ENCODE results near the gene FGB. TPM values are rescaled to one million over a fixed set of nuclear protein-coding genes. Genes with fewer than 3 reads are reported as not detected.

FGB gene
- total and polyA plus RNA-seq, 2 of the 13 experiments (the other 11 are each of a cell fraction or from before 2014, with no cell fraction given), result 226 to 784 TPM

- TF ChIP-seq ZBTB33 (CRISPR knock-in tag; IDR thresholded peaks at IDR 0.05) (no peak), ZNF800 (CRISPR knock-in tag; IDR thresholded peaks at IDR 0.05) (no peak), ZBTB7B (CRISPR knock-in tag; IDR thresholded peaks at IDR 0.05) (no peak), ZNF431 (CRISPR knock-in tag; IDR thresholded peaks at IDR 0.05; ENCODE audit: borderline replicate concordance, low read depth) (no peak), ZNF556 (CRISPR knock-in tag; IDR thresholded peaks at IDR 0.05; ENCODE audit: borderline replicate concordance) (0 out of 2 replicates have a peak, but pooled peaks have one; percentile 2), ZNF547 (CRISPR knock-in tag; IDR thresholded peaks at IDR 0.05) (no peak), SRSF1 (optimal IDR thresholded peaks at IDR 0.05; ENCODE audit: low read depth, low read length) (no peak), ZNF430 (CRISPR knock-in tag; IDR thresholded peaks at IDR 0.05) (no peak), ZNF292 (CRISPR knock-in tag; IDR thresholded peaks at IDR 0.05; ENCODE audit: borderline replicate concordance, low read depth) (no peak), ZNF136 (CRISPR knock-in tag; IDR thresholded peaks at IDR 0.05; ENCODE audit: low read depth) (no peak), ZNF20 (CRISPR knock-in tag; IDR thresholded peaks at IDR 0.05) (no peak), RBFOX2 (IDR thresholded peaks at IDR 0.05; ENCODE audit: low read depth, low read length) (peak; percentile 30), FOXP1 (IDR thresholded peaks at IDR 0.05) (no peak), FOXP1 (CRISPR knock-in tag; IDR thresholded peaks at IDR 0.05) (no peak)
- TF ChIP-seq, protein P1, sequence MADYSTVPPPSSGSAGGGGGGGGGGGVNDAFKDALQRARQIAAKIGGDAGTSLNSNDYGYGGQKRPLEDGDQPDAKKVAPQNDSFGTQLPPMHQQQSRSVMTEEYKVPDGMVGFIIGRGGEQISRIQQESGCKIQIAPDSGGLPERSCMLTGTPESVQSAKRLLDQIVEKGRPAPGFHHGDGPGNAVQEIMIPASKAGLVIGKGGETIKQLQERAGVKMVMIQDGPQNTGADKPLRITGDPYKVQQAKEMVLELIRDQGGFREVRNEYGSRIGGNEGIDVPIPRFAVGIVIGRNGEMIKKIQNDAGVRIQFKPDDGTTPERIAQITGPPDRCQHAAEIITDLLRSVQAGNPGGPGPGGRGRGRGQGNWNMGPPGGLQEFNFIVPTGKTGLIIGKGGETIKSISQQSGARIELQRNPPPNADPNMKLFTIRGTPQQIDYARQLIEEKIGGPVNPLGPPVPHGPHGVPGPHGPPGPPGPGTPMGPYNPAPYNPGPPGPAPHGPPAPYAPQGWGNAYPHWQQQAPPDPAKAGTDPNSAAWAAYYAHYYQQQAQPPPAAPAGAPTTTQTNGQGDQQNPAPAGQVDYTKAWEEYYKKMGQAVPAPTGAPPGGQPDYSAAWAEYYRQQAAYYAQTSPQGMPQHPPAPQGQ (CRISPR knock-in tag; IDR thresholded peaks at IDR 0.05; ENCODE audit: borderline replicate concordance), result no peak
- TF ChIP-seq, protein P2, sequence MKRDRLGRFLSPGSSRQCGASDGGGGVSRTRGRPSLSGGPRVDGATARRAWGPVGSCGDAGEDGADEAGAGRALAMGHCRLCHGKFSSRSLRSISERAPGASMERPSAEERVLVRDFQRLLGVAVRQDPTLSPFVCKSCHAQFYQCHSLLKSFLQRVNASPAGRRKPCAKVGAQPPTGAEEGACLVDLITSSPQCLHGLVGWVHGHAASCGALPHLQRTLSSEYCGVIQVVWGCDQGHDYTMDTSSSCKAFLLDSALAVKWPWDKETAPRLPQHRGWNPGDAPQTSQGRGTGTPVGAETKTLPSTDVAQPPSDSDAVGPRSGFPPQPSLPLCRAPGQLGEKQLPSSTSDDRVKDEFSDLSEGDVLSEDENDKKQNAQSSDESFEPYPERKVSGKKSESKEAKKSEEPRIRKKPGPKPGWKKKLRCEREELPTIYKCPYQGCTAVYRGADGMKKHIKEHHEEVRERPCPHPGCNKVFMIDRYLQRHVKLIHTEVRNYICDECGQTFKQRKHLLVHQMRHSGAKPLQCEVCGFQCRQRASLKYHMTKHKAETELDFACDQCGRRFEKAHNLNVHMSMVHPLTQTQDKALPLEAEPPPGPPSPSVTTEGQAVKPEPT (CRISPR knock-in tag; IDR thresholded peaks at IDR 0.05; ENCODE audit: low read depth), result no peak
- TF ChIP-seq, protein P3, sequence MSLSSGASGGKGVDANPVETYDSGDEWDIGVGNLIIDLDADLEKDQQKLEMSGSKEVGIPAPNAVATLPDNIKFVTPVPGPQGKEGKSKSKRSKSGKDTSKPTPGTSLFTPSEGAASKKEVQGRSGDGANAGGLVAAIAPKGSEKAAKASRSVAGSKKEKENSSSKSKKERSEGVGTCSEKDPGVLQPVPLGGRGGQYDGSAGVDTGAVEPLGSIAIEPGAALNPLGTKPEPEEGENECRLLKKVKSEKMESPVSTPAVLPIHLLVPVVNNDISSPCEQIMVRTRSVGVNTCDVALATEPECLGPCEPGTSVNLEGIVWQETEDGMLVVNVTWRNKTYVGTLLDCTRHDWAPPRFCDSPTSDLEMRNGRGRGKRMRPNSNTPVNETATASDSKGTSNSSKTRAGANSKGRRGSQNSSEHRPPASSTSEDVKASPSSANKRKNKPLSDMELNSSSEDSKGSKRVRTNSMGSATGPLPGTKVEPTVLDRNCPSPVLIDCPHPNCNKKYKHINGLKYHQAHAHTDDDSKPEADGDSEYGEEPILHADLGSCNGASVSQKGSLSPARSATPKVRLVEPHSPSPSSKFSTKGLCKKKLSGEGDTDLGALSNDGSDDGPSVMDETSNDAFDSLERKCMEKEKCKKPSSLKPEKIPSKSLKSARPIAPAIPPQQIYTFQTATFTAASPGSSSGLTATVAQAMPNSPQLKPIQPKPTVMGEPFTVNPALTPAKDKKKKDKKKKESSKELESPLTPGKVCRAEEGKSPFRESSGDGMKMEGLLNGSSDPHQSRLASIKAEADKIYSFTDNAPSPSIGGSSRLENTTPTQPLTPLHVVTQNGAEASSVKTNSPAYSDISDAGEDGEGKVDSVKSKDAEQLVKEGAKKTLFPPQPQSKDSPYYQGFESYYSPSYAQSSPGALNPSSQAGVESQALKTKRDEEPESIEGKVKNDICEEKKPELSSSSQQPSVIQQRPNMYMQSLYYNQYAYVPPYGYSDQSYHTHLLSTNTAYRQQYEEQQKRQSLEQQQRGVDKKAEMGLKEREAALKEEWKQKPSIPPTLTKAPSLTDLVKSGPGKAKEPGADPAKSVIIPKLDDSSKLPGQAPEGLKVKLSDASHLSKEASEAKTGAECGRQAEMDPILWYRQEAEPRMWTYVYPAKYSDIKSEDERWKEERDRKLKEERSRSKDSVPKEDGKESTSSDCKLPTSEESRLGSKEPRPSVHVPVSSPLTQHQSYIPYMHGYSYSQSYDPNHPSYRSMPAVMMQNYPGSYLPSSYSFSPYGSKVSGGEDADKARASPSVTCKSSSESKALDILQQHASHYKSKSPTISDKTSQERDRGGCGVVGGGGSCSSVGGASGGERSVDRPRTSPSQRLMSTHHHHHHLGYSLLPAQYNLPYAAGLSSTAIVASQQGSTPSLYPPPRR (CRISPR knock-in tag; IDR thresholded peaks at IDR 0.05; ENCODE audit: borderline replicate concordance), result no peak
Measured at GRCh38 chr4:154611833-154612232, 49.0 kb downstream of the FGB start (continued).
